Heart right ventricle (tissue), 16 donors: ENCODE data around the gene NDEL1. TPM values are rescaled to one million over a fixed set of nuclear protein-coding genes. Genes with fewer than 3 reads are reported as not detected.

ENCODE experiments used
- ATAC-seq, 8 donors: fragments of 200-7000 bp; cut with Tn5 transposase; one replicate each; pipeline ENCODE4 v1.9.1; 2020; ENCODE audit warnings: mild to moderate bottlenecking in 8 of 8, moderate library complexity in 8 of 8, moderate number of reproducible peaks in 1 of 8
- DNase-seq, 2 donors: peaks; one replicate each; pipeline ENCODE4 v3.0.0-alpha.2; 2020
- H3K27ac ChIP-seq, 10 donors: fragments of 200-600 bp; sonication (generic) in 2 of 10; one replicate each; pipeline versions ENCODE4 v1.5.0 to v1.8.0; 2020 to 2022; ENCODE audit warnings: mild to moderate bottlenecking in 3 of 10
- H3K27me3 ChIP-seq, 7 donors: fragments of 200-600 bp; one replicate each; pipeline ENCODE4 v1.8.0; 2021 to 2022; ENCODE audit warnings: mild to moderate bottlenecking in 2 of 7
- H3K36me3 ChIP-seq, 9 donors: fragments of 200-600 bp; sonication (generic) in 1 of 9; one replicate each; pipeline versions ENCODE4 v1.5.0 to v1.8.0; 2020 to 2022; ENCODE audit warnings: mild to moderate bottlenecking in 2 of 9
- H3K4me1 ChIP-seq, 9 donors: fragments of 200-600 bp; sonication (generic) in 1 of 9; one replicate each; pipeline versions ENCODE4 v1.5.0 to v1.8.0; 2020 to 2022; ENCODE audit warnings: mild to moderate bottlenecking in 4 of 9
- H3K4me3 ChIP-seq, 10 donors: fragments of 200-600 bp; sonication (generic) in 2 of 10; one replicate each; pipeline versions ENCODE4 v1.5.0 to v1.8.0; 2020 to 2022; ENCODE audit warnings: mild to moderate bottlenecking in 7 of 10, moderate library complexity in 2 of 10
- H3K9me3 ChIP-seq, 11 donors: fragments of 200-600 bp in 10 of 11; sonication (generic) in 2 of 11; one replicate each; pipeline versions ENCODE4 v1.5.0 to v1.8.0; 2013 to 2022; ENCODE audit warnings: mild to moderate bottlenecking in 2 of 11, control low read depth in 1 of 11, moderate library complexity in 1 of 11
- CTCF ChIP-seq, 9 donors: fragments of 200-600 bp; sonication (generic) in 2 of 9; IDR thresholded peaks; one replicate each; pipeline versions ENCODE4 v1.5.0 to v1.8.0; 2021 to 2022; ENCODE audit warnings: antibody characterized with exemption in 9 of 9, mild to moderate bottlenecking in 5 of 9, moderate library complexity in 1 of 9
- WGBS, 2 donors: extraction: QIAGEN DNeasy Blood & Tissue Kit; methylation state at CpG; one replicate each; pipeline ENCODE4 v1.1.7; 2013; ENCODE audit warnings: inconsistent platforms in 1 of 2; 5-methylcytosine and 5-hydroxymethylcytosine counted together
- intact Hi-C, 10 donors: fragments of 100-400 bp; cut with DNase I; formaldehyde crosslinking; loops; one replicate each; pipeline versions ENCODE4 v1.11.1 to v1.14.2; 2022
- polyA plus RNA-seq, 2 donors: library from polyadenylated mRNA; stranded (reverse); fragments of 200-250 nt; gene quantifications; one replicate each; pipeline ENCODE4 v1.2.3, GENCODE V29; 2013
- total RNA-seq, 10 donors: library from RNA; stranded (reverse); fragmentation: NEBNext Ultra II Directional in 3 of 10; extraction: Animal tissue kit (Norgen Biotek cat#: 25700) in 3 of 10; gene quantifications; one replicate each; pipeline versions ENCODE4 v1.2.1 to v1.2.4, GENCODE V29; 2021 to 2023
- donor health status: Arrhythmogenic right ventricular cardiomyopathy.
- donor health status: ischemic (EF 13 %, LVEDD 7.1; RV severe dilation, severe dysfunction).
- donor health status: healthy with polysubstance abuse.
- donor health status: DM: no; HTN: yes; CAD: no.
- donor health status: DM: no; HTN: no; CAD: no.
- donor health status: ischemic (EF 25% LVEDD 6.9; RV normal size, moderate dysfunction).
- donor health status: ischemic (EF 25% LVEDD 5.7; RV mildly dilated, moderate dysfunction).
- donor health status: healthy.
- donor health status: DM: yes; HTN: yes; CAD: no.
- donor health status: Ischemic cardiomyopathy.
- donor health status: ischemic (EF 35%, LVEDD 5.7; RV mildly dilated, moderate dysfunction).
- donor health status: nonischemic (EF 11% LVEDD 7.7; RV severe dilation, severe dysfunction).
- donor health status: DM: yes; HTN: yes; CAD: no.
- donor health status: PGD.
- donor health status: ischemic (EF 29% LVEDD 5.4; RV normal size, mild dysfunction).
- donor health status: nonischemic (EF 23%, LVEDD 6.1; RV moderate dilation, normal function).

Gene NDEL1
- total and polyA plus RNA-seq, 12 donors = 21.2 to 37.0 (median 26.9) TPM

- Histone ChIP-seq H3K27me3 (no peaks in the 10 kb centered on the region), H3K36me3 (peaks cover 0 to 99% (median 42%) of the 10 kb centered on the region in 9 donors), H3K4me3 (no peak overlapping the region), H3K27ac (no peak overlapping the region), H3K4me1 (no peaks in the 10 kb centered on the region), H3K9me3 (no peaks in the 10 kb centered on the region)
- intact Hi-C loops = no loop called here
- no peak for TF ChIP-seq CTCF (IDR thresholded peaks at IDR 0.05)
- ATAC-seq = peak in 1 of 8 donors; percentile 49
- WGBS, 2 donors = 88 to 93% methylated on average over 11 of the region's 11 CpGs
- DNase-seq = no peak
These were observed 79.1 kb downstream of the NDEL1 start for GRCh38 chr17:8514801-8515200.

Other genes starting within 250 kb of the NDEL1 start
- 1 to 10 TPM; 5.3 to 9.4 (median 7.7) TPM for gene BORCS6, start 245.7 kb upstream of the NDEL1 start, total RNA-seq
- 10 to 100 TPM in 1 of 2 donors, 1 to 10 TPM in 1; 4.2 to 13.8 TPM for gene BORCS6, start 245.7 kb upstream of the NDEL1 start, polyA plus RNA-seq
- 1 to 10 TPM in 3 of 10 donors, under 1 TPM in 2, not detected in 5; 0.38 to 6.4 (median 1.0) TPM for gene AURKB, start 225.3 kb upstream of the NDEL1 start, total RNA-seq
- gene AURKB, start 225.3 kb upstream of the NDEL1 start, polyA plus RNA-seq = 1 to 10 TPM in 1 of 2 donors, under 1 TPM in 1; 0.38 to 1.5 TPM
- 10 to 100 TPM; 12.5 to 19.8 (median 14.8) TPM for gene CTC1, start 187.8 kb upstream of the NDEL1 start, total RNA-seq
- gene CTC1, start 187.8 kb upstream of the NDEL1 start, polyA plus RNA-seq = 10 to 100 TPM in 1 of 2 donors, 1 to 10 TPM in 1; 5.9 to 19.3 TPM
- 10 to 100 TPM in 9 of 10 donors, 1 to 10 TPM in 1; 9.6 to 17.9 (median 13.7) TPM for gene PFAS, start 186.6 kb upstream of the NDEL1 start, total RNA-seq
- 10 to 100 TPM in 1 of 2 donors, 1 to 10 TPM in 1; 8.6 to 11.2 TPM for gene PFAS, start 186.6 kb upstream of the NDEL1 start, polyA plus RNA-seq
- gene RANGRF, start 147.2 kb upstream of the NDEL1 start, total RNA-seq = 10 to 100 TPM; 20.7 to 28.2 (median 24.4) TPM
- gene RANGRF, start 147.2 kb upstream of the NDEL1 start, polyA plus RNA-seq = 10 to 100 TPM; 32.3 to 53.5 TPM
- 1 to 10 TPM; 1.5 to 4.5 (median 2.3) TPM for gene SLC25A35, start 140.5 kb upstream of the NDEL1 start, total RNA-seq
- gene SLC25A35, start 140.5 kb upstream of the NDEL1 start, polyA plus RNA-seq = 1 to 10 TPM; 2.4 to 6.8 TPM
- 10 to 100 TPM; 13.5 to 30.6 (median 19.4) TPM for gene ARHGEF15, start 125.6 kb upstream of the NDEL1 start, total RNA-seq
- gene ARHGEF15, start 125.6 kb upstream of the NDEL1 start, polyA plus RNA-seq = 10 to 100 TPM; 11.1 to 32.7 TPM
- not detected for gene ODF4, start 96.0 kb upstream of the NDEL1 start, total RNA-seq
- gene ODF4, start 96.0 kb upstream of the NDEL1 start, polyA plus RNA-seq = not detected
- 1,000 to 10,000 TPM; 1,004 to 1,398 (median 1,028) TPM for gene RPL26, start 52.7 kb upstream of the NDEL1 start, total RNA-seq
- 1,000 to 10,000 TPM in 1 of 2 donors, 100 to 1,000 TPM in 1; 890 to 4,129 TPM for gene RPL26, start 52.7 kb upstream of the NDEL1 start, polyA plus RNA-seq
- not detected for gene RNF222, start 38.1 kb upstream of the NDEL1 start, total RNA-seq
- not detected for gene RNF222, start 38.1 kb upstream of the NDEL1 start, polyA plus RNA-seq
- 10 to 100 TPM; 16.1 to 61.0 (median 39.9) TPM for gene MYH10, start 194.8 kb downstream of the NDEL1 start, total RNA-seq
- gene MYH10, start 194.8 kb downstream of the NDEL1 start, polyA plus RNA-seq = 10 to 100 TPM; 10.3 to 14.3 TPM